Peyer's patch (tissue), 4 donors: ENCODE data around the gene CELA1. TPM values are rescaled to one million over a fixed set of nuclear protein-coding genes. Genes with fewer than 3 reads are reported as not detected.
"Not testable (repeated sequence)": the region's sequence is repeated elsewhere in the genome, so short reads cannot be mapped to it uniquely, and the experiment has no call there.

Experiments
- DNase-seq, 3 donors: peaks; one replicate each; pipeline ENCODE4 v3.0.0-alpha.2; 2017 to 2019
- H3K27ac ChIP-seq, 4 donors: fragments of 200-600 bp; sonication (generic); one replicate each; pipeline ENCODE4 v1.5.1; 2016 to 2019
- H3K27me3 ChIP-seq, 2 donors: fragments of 200-600 bp; sonication (generic); one replicate each; pipeline ENCODE4 v1.5.1; 2019
- H3K36me3 ChIP-seq, 3 donors: fragments of 200-600 bp; sonication (generic); one replicate each; pipeline ENCODE4 v1.5.1; 2016 to 2019
- H3K4me1 ChIP-seq, 4 donors: fragments of 200-600 bp; sonication (generic); one replicate each; pipeline ENCODE4 v1.5.1; 2016 to 2019
- H3K4me3 ChIP-seq, 4 donors: fragments of 200-600 bp; sonication (generic); 1 replicate in 3 of 4; 2 replicates in 1 of 4; pipeline ENCODE4 v1.5.1; 2016 to 2019; ENCODE audit warnings: mild to moderate bottlenecking in 1 of 4
- H3K9me3 ChIP-seq, 4 donors: fragments of 200-600 bp; sonication (generic); one replicate each; pipeline ENCODE4 v1.5.1; 2016 to 2019; ENCODE audit warnings: mild to moderate bottlenecking in 1 of 4
- POLR2A ChIP-seq, 2 donors: fragments of 450-650 bp; IDR thresholded peaks; one replicate each; pipeline ENCODE4 v1.5.1; 2017; ENCODE audit warnings: antibody characterized with exemption in 2 of 2, mild to moderate bottlenecking in 2 of 2, moderate library complexity in 2 of 2
- total RNA-seq, 4 donors: library from RNA; depleted of rRNA; stranded (reverse); fragments of >200 nt; gene quantifications; one replicate each; pipeline ENCODE4 v1.1.0, GENCODE V29; 2016
- TF ChIP-seq, protein P1 (sequence below), 6 experiments: fragments of 450-650 bp in 4 of 6; fragments of 200-600 bp in 2 of 6; sonication (generic) in 1 of 6; IDR thresholded peaks; one replicate each; pipeline ENCODE4 v1.5.1; 2017 to 2019; ENCODE audit warnings: antibody characterized with exemption in 6 of 6, mild to moderate bottlenecking in 3 of 6, moderate library complexity in 1 of 6

The CELA1 gene
- total RNA-seq, 4 donors from 2014 or later = not detected

DNA sequence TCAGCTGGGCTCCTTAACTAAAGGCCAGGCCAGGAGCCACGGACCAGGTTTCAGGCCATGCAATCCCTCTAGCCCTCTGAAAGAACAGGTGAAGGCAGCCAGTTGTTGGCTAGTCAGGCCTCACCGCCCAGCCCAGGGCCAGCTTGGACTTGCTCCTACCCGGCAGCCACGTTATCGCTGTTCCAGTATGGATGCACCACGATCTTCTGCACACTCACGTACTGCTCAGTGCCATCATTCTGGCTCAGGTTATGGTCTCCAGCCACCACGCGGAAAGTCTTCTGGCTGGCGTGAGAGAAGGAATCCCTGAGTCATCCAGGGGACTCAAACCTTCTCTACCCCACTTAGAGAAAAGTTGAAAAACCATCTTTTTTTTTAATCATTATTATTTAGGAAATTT, 4.1 kb downstream of the CELA1 start:
- H3K4me3 ChIP-seq = no peak overlapping the region
- no peaks in the 10 kb centered on the region for H3K36me3 ChIP-seq
- DNase-seq = no peak
- no peaks in the 10 kb centered on the region for H3K9me3 ChIP-seq
- H3K4me1 ChIP-seq = peaks cover 0 to 6% (median 2%) of the 10 kb centered on the region in 4 donors
- H3K27ac ChIP-seq = no peak overlapping the region
- H3K27me3 ChIP-seq = no peaks in the 10 kb centered on the region
- TF ChIP-seq, protein P1, sequence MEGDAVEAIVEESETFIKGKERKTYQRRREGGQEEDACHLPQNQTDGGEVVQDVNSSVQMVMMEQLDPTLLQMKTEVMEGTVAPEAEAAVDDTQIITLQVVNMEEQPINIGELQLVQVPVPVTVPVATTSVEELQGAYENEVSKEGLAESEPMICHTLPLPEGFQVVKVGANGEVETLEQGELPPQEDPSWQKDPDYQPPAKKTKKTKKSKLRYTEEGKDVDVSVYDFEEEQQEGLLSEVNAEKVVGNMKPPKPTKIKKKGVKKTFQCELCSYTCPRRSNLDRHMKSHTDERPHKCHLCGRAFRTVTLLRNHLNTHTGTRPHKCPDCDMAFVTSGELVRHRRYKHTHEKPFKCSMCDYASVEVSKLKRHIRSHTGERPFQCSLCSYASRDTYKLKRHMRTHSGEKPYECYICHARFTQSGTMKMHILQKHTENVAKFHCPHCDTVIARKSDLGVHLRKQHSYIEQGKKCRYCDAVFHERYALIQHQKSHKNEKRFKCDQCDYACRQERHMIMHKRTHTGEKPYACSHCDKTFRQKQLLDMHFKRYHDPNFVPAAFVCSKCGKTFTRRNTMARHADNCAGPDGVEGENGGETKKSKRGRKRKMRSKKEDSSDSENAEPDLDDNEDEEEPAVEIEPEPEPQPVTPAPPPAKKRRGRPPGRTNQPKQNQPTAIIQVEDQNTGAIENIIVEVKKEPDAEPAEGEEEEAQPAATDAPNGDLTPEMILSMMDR (IDR thresholded peaks at IDR 0.05) = no peak
- TF ChIP-seq POLR2A (IDR thresholded peaks at IDR 0.05) = no peak

DNA sequence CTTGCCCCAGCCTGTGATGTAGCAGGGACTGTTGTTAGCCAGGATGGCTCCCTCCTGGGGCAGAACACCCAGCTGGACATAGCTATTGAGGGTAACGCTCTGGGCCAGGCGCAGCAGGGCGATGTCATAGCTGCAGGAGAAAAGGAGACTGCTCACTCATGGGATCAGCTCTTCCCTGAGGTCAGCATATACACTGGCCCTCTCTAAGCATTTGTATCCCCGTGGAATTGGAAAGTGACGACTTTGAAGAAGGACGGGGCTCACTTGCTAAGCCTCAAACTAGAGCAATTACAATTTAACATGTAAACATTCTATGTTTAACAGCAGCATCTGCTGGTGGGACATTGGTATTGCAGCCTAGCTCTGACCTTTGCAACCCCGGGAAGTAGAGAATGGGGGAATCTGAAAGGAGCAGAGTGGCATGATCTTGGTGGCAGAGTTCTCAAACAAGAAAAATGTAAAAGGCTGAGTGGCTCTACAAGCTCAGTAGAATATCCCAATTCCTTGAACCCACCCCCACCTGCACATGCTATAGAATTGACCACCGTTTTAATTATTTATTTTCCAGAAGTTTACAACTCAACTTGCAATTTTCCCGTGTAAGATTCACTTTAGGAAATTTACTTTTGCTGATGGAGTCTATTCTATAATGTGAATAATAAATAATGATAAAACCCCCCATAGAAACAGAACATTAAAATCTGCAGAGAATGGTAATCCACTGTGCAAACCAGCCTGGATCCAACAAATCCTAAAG, 5.0 kb downstream of the CELA1 start:
- peak overlapping the region in 1 of 4 donors; percentile 13 for H3K4me3 ChIP-seq
- DNase-seq = peak; percentile 61 to 90 (median 74)
- H3K27ac ChIP-seq = no peak overlapping the region
- peaks cover 0 to 6% (median 2%) of the 10 kb centered on the region in 4 donors for H3K4me1 ChIP-seq
- no peaks in the 10 kb centered on the region for H3K36me3 ChIP-seq
- no peak for TF ChIP-seq POLR2A (IDR thresholded peaks at IDR 0.05)
- TF ChIP-seq, protein P1 (IDR thresholded peaks at IDR 0.05) = peak; percentile 91 to 99 (median 98)
- H3K27me3 ChIP-seq = no peaks in the 10 kb centered on the region
- no peaks in the 10 kb centered on the region for H3K9me3 ChIP-seq

GRCh38 chr12:51339750-51340149, 6.7 kb downstream of the CELA1 start:
- TF ChIP-seq, protein P1 (IDR thresholded peaks at IDR 0.05) = no peak
- TF ChIP-seq POLR2A (IDR thresholded peaks at IDR 0.05) = no peak
- H3K27me3 ChIP-seq = no peaks in the 10 kb centered on the region
- H3K4me3 ChIP-seq = no peak overlapping the region
- peaks cover 0 to 6% (median 2%) of the 10 kb centered on the region in 4 donors for H3K4me1 ChIP-seq
- DNase-seq = no peak
- no peaks in the 10 kb centered on the region for H3K36me3 ChIP-seq
- no peak overlapping the region for H3K27ac ChIP-seq
- H3K9me3 ChIP-seq = no peaks in the 10 kb centered on the region

DNA sequence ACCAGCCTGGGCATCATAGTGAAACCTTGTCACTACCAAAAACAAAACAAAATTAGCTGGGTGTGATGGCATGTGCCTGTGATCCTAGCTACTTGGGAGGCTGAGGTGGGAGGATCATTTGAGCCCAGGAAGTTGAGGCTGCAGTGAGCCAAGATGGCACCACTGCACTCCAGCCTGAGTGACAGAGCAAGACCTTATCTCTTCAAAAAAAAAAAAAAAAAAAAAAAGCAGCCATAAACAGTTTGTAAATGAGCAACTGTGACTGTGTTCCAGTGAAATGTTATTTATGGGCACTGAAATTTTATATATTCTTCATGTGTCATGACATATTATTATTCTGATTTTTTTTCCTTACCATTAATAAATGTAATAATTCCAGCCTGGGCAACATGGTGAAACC, 9.1 kb downstream of the CELA1 start:
- H3K27me3 ChIP-seq, H3K4me3 ChIP-seq, H3K4me1 ChIP-seq, H3K27ac ChIP-seq, DNase-seq, H3K36me3 ChIP-seq, H3K9me3 ChIP-seq: not testable (repeated sequence)

- no peak for TF ChIP-seq POLR2A (IDR thresholded peaks at IDR 0.05)
- TF ChIP-seq, protein P1 (IDR thresholded peaks at IDR 0.05) = no peak
- Histone ChIP-seq H3K4me3 (no peak overlapping the region), H3K27ac (no peak overlapping the region), H3K36me3 (no peaks in the 10 kb centered on the region), H3K27me3 (no peaks in the 10 kb centered on the region), H3K9me3 (no peaks in the 10 kb centered on the region), H3K4me1 (no peaks in the 10 kb centered on the region)
- no peak for DNase-seq
These were observed 10.5 kb downstream of the CELA1 start for GRCh38 chr12:51335931-51336330.

GRCh38 chr12:51334764-51335163, 11.7 kb downstream of the CELA1 start:
- no peaks in the 10 kb centered on the region for H3K36me3 ChIP-seq
- H3K4me3 ChIP-seq = no peak overlapping the region
- no peak overlapping the region for H3K27ac ChIP-seq
- no peaks in the 10 kb centered on the region for H3K9me3 ChIP-seq
- TF ChIP-seq POLR2A (IDR thresholded peaks at IDR 0.05) = no peak
- TF ChIP-seq, protein P1 (IDR thresholded peaks at IDR 0.05) = no peak
- peaks cover 0 to under 1% (median 0%) of the 10 kb centered on the region in 4 donors for H3K4me1 ChIP-seq
- no peak for DNase-seq
- no peaks in the 10 kb centered on the region for H3K27me3 ChIP-seq
